GM12874 (cell line): ENCODE results near the gene TIGD1.

Experiments used
- CTCF ChIP-seq: IDR thresholded peaks from 2 replicates; pipeline ENCODE4 v1.5.1; 2011; ENCODE audit warnings: low read depth, mild to moderate bottlenecking, control low read depth, low read length, moderate library complexity; ENCODE audit not compliant: insufficient read depth

TIGD1 gene

GRCh38 chr2:232508251-232508650 lies 42.1 kb downstream of the TIGD1 start:
- TF ChIP-seq CTCF = no peak

- TF ChIP-seq CTCF = no peak
Observed at GRCh38 chr2:232506709-232507108, 43.6 kb downstream of the TIGD1 start.

GRCh38 chr2:232505856-232506255 lies 44.5 kb downstream of the TIGD1 start:
- no peak for TF ChIP-seq CTCF

- no peak for TF ChIP-seq CTCF
Observed at GRCh38 chr2:232504438-232504837, 45.9 kb downstream of the TIGD1 start.

- TF ChIP-seq CTCF = no peak
Observed at GRCh38 chr2:232503809-232504323, 46.5 kb downstream of the TIGD1 start.

GRCh38 chr2:232502911-232503808 lies 47.2 kb downstream of the TIGD1 start:
- TF ChIP-seq CTCF = no peak

- TF ChIP-seq CTCF = no peak
Observed at GRCh38 chr2:232502511-232502910, 47.8 kb downstream of the TIGD1 start.
